ENCODE data around the gene MFSD6L.

The MFSD6L gene, protein sequence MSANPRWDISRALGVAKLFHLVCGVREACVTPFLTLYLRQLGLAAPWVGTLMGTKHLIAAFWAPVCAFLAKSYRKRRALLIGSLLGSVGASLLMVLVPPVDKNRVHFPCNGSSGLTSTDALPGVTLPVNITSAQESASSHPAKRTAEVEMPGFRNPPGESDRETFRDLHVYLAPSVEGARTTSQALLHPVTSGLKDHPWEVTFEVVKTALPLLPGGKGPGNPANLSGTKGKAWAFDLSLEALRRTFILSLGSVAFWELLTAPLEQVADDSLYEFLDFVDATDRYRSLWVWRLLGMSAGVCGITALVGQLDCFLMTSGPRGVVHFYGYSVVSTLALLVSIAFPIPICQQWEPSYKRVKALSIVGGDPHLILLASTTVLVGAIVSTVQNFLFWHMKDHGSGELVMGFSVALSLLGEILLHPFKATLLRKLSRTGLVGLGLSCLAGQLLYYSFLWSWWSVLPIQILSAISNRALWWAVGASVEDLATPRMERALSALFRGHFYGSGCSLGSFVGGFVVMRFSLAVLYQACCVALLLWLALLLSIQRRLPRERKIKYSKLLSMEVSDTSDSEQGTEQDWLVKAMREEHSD

DNA sequence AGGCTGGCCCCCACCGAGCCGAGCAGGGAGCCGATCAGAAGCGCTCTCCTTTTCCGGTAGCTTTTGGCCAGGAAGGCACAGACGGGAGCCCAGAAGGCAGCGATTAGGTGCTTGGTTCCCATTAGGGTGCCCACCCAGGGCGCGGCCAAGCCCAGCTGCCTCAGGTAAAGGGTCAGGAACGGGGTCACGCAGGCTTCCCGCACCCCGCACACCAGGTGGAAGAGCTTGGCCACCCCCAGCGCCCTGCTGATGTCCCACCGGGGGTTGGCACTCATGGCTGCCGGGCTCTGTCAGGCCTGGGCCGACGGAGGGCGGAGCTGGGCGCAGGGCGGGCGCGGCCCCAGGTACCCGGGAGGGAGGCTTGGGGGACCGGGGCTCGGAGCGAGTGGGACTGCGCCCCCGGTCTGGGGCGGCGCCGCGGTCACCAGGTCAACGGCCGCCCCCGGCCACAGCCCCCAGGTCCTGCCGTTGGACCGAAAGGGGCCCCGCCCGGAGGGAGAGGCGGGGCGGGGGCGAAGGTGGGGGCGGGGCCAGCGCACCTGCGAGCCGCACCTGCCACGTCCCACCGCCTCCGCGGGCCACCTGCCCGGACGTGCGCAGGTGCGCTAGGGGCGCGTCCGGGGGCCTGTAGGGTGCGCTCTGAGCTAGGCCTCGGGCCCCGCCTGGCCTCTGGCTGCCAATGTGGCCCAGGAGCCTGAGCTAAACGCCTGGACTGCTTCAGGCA, at the start of gene MFSD6L:
Gene MFSD6L, minus strand, starts transcription at position 520 of the 724 bp plus-strand sequence. Its CDS starts 245 bp downstream, at position 275.
- no peak for DNase-seq (ENCODE audit: low read depth)
- TF ChIP-seq, protein P1, sequence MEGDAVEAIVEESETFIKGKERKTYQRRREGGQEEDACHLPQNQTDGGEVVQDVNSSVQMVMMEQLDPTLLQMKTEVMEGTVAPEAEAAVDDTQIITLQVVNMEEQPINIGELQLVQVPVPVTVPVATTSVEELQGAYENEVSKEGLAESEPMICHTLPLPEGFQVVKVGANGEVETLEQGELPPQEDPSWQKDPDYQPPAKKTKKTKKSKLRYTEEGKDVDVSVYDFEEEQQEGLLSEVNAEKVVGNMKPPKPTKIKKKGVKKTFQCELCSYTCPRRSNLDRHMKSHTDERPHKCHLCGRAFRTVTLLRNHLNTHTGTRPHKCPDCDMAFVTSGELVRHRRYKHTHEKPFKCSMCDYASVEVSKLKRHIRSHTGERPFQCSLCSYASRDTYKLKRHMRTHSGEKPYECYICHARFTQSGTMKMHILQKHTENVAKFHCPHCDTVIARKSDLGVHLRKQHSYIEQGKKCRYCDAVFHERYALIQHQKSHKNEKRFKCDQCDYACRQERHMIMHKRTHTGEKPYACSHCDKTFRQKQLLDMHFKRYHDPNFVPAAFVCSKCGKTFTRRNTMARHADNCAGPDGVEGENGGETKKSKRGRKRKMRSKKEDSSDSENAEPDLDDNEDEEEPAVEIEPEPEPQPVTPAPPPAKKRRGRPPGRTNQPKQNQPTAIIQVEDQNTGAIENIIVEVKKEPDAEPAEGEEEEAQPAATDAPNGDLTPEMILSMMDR (IDR thresholded peaks at IDR 0.05; ENCODE audit: low read length, missing control alignments) = no peak
- no peak within 1 kb of the TSS for H3K4me3 ChIP-seq (replicated peaks; ENCODE audit: low read depth, low read length)

DNA sequence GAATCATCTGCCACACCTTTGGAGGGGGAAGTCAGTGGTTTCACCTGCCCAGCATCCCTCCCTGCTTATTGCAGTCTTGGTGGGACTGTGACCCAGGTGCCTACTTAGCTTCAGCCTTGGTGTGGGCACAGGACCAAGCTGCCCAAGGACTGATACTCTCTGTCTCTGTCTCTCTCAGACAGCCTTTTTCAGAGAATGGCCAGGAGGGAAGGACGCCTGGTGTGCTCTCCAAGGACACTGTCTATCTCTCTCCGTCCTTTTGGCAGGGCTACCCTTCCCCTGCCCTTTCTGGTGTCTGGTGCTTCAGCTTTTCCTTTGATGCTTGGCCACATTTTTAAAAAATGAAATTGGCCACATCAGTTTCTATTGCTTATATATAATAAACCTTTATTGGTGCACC, 48.7 kb upstream of the MFSD6L start:
- TF ChIP-seq, protein P1 (IDR thresholded peaks at IDR 0.05; ENCODE audit: low read length, missing control alignments) = no peak
- no peak for DNase-seq (ENCODE audit: low read depth)
- H3K4me3 ChIP-seq (replicated peaks; ENCODE audit: low read depth, low read length) = no peak overlapping the region

DNA sequence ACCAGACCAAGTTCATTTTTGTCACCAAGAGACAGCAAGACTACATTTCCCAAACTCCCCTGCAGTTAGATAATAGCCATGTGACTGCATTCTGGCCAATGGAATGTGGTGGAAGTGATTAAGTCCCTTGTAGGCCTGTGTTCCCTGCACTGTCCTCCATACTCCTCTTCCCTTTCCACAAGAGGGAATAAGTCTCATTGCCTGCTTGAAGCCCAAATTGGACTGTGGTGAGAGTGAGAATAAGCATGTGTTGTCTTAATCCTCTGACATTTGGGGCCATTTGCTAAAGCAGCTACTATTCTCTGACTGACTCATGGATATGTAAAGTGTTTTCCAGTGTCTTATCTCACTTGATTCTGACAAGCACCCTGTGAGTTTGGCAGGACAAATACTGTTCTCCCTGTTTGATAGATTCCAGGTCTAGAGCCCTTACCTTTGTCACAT, 47.6 kb upstream of the MFSD6L start:
- DNase-seq (ENCODE audit: low read depth) = peak; percentile 57
- H3K4me3 ChIP-seq (replicated peaks; ENCODE audit: low read depth, low read length) = no peak overlapping the region
- TF ChIP-seq, protein P1 (IDR thresholded peaks at IDR 0.05; ENCODE audit: low read length, missing control alignments) = no peak

DNA sequence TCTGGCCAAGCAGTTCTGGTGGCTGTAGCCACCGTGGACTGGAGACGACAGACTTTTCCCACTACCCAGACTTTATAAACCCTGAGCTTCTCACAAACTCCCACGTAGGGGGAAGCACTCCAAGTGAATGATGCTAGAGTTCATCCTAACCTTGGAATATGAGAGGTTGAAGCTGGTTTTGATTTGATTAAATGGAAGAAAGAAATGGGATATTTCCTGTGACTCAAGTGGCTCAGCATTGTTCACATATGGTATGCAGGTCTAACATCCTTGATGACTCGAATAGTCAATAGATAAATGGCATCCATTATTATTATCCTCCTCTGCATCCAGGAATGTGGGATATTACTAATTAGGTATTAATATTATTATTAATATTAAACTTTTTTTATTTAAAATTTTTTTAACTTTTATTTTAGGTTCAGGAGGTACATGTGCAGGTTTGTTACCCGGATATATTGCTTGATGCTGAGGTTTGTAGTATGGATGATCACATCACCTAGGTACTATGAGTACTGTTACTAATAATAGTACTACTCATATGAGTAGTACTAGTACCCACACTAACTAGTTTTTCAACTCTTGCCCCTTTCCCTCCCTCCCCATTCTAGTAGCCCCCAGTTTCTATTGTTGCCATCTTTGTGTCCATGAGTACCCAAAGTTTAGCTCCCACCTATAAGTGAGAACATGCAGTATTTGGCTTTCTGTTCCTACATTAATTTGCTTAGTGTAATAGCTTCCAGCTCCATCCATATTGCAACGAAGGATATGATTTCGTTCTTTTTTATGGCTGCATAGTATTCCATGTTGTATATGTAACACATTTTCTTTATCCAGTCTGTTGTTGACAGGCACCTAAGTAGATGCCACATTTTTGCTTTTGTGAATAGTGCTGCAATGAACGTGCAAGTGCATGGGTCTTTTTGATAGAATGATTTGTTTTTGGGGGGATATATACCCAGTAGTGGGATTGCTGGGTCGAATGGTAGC, 45.4 kb upstream of the MFSD6L start:
- DNase-seq (ENCODE audit: low read depth) = no peak
- H3K4me3 ChIP-seq (replicated peaks; ENCODE audit: low read depth, low read length) = no peak overlapping the region
- TF ChIP-seq, protein P1 (IDR thresholded peaks at IDR 0.05; ENCODE audit: low read length, missing control alignments) = no peak

DNA sequence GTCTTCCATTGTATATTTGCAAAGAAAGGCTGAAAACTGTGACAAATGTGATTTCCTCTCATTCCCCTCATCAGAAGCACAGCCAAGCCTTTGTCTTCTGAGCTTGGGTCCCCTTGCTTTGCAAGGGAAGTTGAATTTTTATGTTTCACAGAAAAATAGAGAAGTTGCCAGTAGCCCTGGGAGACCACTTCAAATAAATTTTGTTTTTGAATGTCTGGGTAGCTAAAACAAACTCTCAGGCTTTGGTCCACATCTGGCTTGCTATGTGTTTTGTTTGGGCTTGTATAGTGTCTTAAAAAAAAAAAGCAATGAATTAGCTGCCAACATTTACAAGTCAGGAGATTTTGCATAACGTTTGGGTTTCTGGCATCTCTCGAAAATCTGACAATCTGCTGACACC, 44.2 kb upstream of the MFSD6L start:
- TF ChIP-seq, protein P1 (IDR thresholded peaks at IDR 0.05; ENCODE audit: low read length, missing control alignments) = no peak
- H3K4me3 ChIP-seq (replicated peaks; ENCODE audit: low read depth, low read length) = no peak overlapping the region
- DNase-seq (ENCODE audit: low read depth) = no peak

DNA sequence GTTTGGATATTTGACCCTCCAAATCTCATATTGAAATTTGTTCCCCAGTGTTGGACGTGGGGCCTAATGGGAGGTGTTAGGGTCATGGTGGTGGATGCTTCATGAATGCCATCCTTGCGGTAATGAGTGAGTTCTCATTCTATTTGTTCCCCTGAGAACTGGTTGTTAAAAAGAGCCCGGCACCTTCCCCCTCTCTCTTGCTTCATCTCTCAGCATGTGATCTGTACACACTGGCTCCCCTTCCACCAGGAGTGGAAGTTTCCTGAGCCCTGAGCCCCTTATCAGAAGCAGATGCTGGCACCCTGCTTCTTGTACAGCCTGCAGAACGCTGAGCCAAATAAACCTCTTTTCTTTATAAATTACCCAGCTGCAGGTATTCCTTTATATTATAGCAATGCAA, 42.7 kb upstream of the MFSD6L start:
- TF ChIP-seq, protein P1 (IDR thresholded peaks at IDR 0.05; ENCODE audit: low read length, missing control alignments) = no peak
- no peak for DNase-seq (ENCODE audit: low read depth)
- H3K4me3 ChIP-seq (replicated peaks; ENCODE audit: low read depth, low read length) = no peak overlapping the region
